GM23338 (cell line): Measurements from ENCODE around the gene IRF3. TPM values are rescaled to one million over a fixed set of nuclear protein-coding genes. Genes with fewer than 3 reads are reported as not detected.

Source experiments
- ATAC-seq: fragments of 200-7000 bp; cut with Tn5 transposase; 3 replicates; pipeline ENCODE4 v1.9.1; 2020
- DNase-seq: peaks from one replicate; pipeline ENCODE4 v3.0.0-alpha.2; 2015; ENCODE audit warnings: low spot score
- H2AFZ ChIP-seq: fragments of 200-600 bp; sonication (generic); 2 replicates; pipeline ENCODE4 v1.8.0; 2016; ENCODE audit warnings: antibody characterized with exemption, mild to moderate bottlenecking, moderate library complexity
- H3F3A ChIP-seq: fragments of 200-600 bp; sonication (generic); replicated peaks from 2 replicates; pipeline ENCODE4 v1.8.0; 2017; ENCODE audit warnings: antibody characterized with exemption, mixed run types, low read depth
- H3K27ac ChIP-seq: fragments of 200-600 bp; sonication (generic); 2 replicates; pipeline ENCODE4 v1.6.1; 2016; ENCODE audit warnings: low read depth
- H3K27me3 ChIP-seq: fragments of 200-600 bp; sonication (generic); 2 replicates; pipeline ENCODE4 v1.8.0; 2016; ENCODE audit warnings: mild to moderate bottlenecking, mixed run types, moderate library complexity; ENCODE audit not compliant: insufficient read depth
- H3K36me3 ChIP-seq: fragments of 200-600 bp; sonication (generic); 2 replicates; pipeline ENCODE4 v1.8.0; 2016; ENCODE audit warnings: mild to moderate bottlenecking; ENCODE audit not compliant: insufficient read depth
- H3K4me1 ChIP-seq: fragments of 200-600 bp; sonication (generic); 2 replicates; pipeline ENCODE4 v1.8.0; 2016; ENCODE audit warnings: mild to moderate bottlenecking, moderate library complexity; ENCODE audit not compliant: insufficient read depth
- H3K4me2 ChIP-seq: fragments of 200-600 bp; sonication (generic); 2 replicates; pipeline ENCODE4 v1.7.1; 2017; ENCODE audit warnings: mixed run types
- H3K4me3 ChIP-seq: fragments of 200-600 bp; sonication (generic); 2 replicates; pipeline ENCODE4 v1.6.1; 2016; ENCODE audit warnings: mixed run types
- H3K79me2 ChIP-seq: fragments of 200-600 bp; sonication (generic); replicated peaks from 2 replicates; pipeline ENCODE4 v1.8.0; 2017; ENCODE audit warnings: mild to moderate bottlenecking; ENCODE audit not compliant: insufficient read depth
- H3K9me2 ChIP-seq: fragments of 200-600 bp; sonication (generic); 2 replicates; pipeline ENCODE4 v1.8.0; 2017; ENCODE audit not compliant: insufficient read depth
- H4K20me1 ChIP-seq: fragments of 200-600 bp; sonication (generic); replicated peaks from 2 replicates; pipeline ENCODE4 v1.8.0; 2017; ENCODE audit warnings: mild to moderate bottlenecking; ENCODE audit not compliant: insufficient read depth
- H3K27ac Mint-ChIP-seq: 2 replicates; pipeline ENCODE4 v1.8.0; 2020; ENCODE audit warnings: inconsistent platforms, mild to moderate bottlenecking, moderate library complexity, mixed read lengths
- H3K27me3 Mint-ChIP-seq: 3 replicates; pipeline ENCODE4 v1.8.0; 2022; ENCODE audit warnings: low read depth, mild to moderate bottlenecking, moderate library complexity, mixed read lengths, inconsistent platforms; ENCODE audit not compliant: insufficient read depth, poor library complexity
- H3K36me3 Mint-ChIP-seq: 3 replicates; pipeline ENCODE4 v1.8.0; 2021; ENCODE audit warnings: low read depth, mild to moderate bottlenecking, inconsistent platforms, moderate library complexity, mixed read lengths
- H3K4me1 Mint-ChIP-seq: 3 replicates; pipeline ENCODE4 v1.8.0; 2020; ENCODE audit warnings: mild to moderate bottlenecking, inconsistent platforms, mixed read lengths
- H3K4me3 Mint-ChIP-seq: 3 replicates; pipeline ENCODE4 v1.8.0; 2021; ENCODE audit warnings: moderate library complexity, mild to moderate bottlenecking, inconsistent platforms, mixed read lengths
- H3K9me3 Mint-ChIP-seq: 3 replicates; pipeline ENCODE4 v1.8.0; 2020; ENCODE audit warnings: moderate library complexity, mild to moderate bottlenecking, inconsistent platforms, mixed read lengths
- CREB1 ChIP-seq: fragments of 250-450 bp; sonication (Bioruptor Pico); IDR thresholded peaks from 2 replicates; pipeline ENCODE4 v1.5.0; 2020; ENCODE audit warnings: low read depth, mild to moderate bottlenecking, moderate library complexity
- CTCF ChIP-seq, 2 experiments: fragments of 200-600 bp in 1 of 2; sonication (generic) in 1 of 2; conservative IDR thresholded peaks; 2 replicates each; pipeline versions ENCODE4 v1.5.1 to v1.6.1; 2016 to 2017; ENCODE audit warnings: antibody characterized with exemption in 2 of 2, low read depth in 2 of 2, mild to moderate bottlenecking in 2 of 2, moderate library complexity in 1 of 2
- EZH2 ChIP-seq: fragments of 200-600 bp; sonication (generic); IDR thresholded peaks from one replicate; pipeline ENCODE4 v1.8.0; 2017; ENCODE audit warnings: antibody characterized with exemption, mild to moderate bottlenecking, low read depth; ENCODE audit not compliant: unreplicated experiment
- EZH2phosphoT487 ChIP-seq: fragments of 200-600 bp; sonication (generic); IDR thresholded peaks from one replicate; pipeline ENCODE4 v1.8.1; 2018; ENCODE audit warnings: antibody characterized with exemption; ENCODE audit not compliant: unreplicated experiment
- JUNB ChIP-seq: IDR thresholded peaks from one replicate; pipeline ENCODE4 v1.6.1; 2016; ENCODE audit warnings: antibody characterized with exemption; ENCODE audit not compliant: unreplicated experiment
- NANOG ChIP-seq: IDR thresholded peaks from 2 replicates; pipeline ENCODE4 v1.6.1; 2016; ENCODE audit warnings: antibody characterized with exemption, borderline replicate concordance
- POLR2AphosphoS5 ChIP-seq: IDR thresholded peaks from 2 replicates; pipeline ENCODE4 v1.6.1; 2016; ENCODE audit warnings: antibody characterized with exemption, low read depth
- REST ChIP-seq: IDR thresholded peaks from one replicate; pipeline ENCODE4 v1.6.1; 2018; ENCODE audit warnings: antibody characterized with exemption; ENCODE audit not compliant: unreplicated experiment
- STAT1 ChIP-seq: IDR thresholded peaks from one replicate; pipeline ENCODE4 v1.6.1; 2016; ENCODE audit warnings: antibody characterized with exemption; ENCODE audit not compliant: unreplicated experiment
- ZNF114 ChIP-seq: fragments of 250-450 bp; sonication (Bioruptor Pico); IDR thresholded peaks from 2 replicates; pipeline ENCODE4 v1.5.0; 2020; ENCODE audit warnings: mild to moderate bottlenecking, moderate library complexity
- ZNF331 ChIP-seq: fragments of 250-450 bp; sonication (Bioruptor Pico); IDR thresholded peaks from 2 replicates; pipeline ENCODE4 v1.5.0; 2020; ENCODE audit warnings: low read depth, mild to moderate bottlenecking, moderate library complexity
- polyA plus RNA-seq: library from polyadenylated mRNA; unstranded; fragments of >200 nt; fragmentation: Nextera tagmentation; extraction: Ambion mirVana; gene quantifications from 2 replicates; pipeline ENCODE4 v1.2.1, GENCODE V29; 2016
- total RNA-seq: library from RNA; depleted of rRNA; stranded (reverse); fragments of >200 nt; shearing (Covaris generic); gene quantifications from 2 replicates; pipeline ENCODE4 v1.2.3, GENCODE V29; 2014

The IRF3 gene
- total and polyA plus RNA-seq, 2 experiments from 2014 or later = 57.4 to 164 TPM

DNA sequence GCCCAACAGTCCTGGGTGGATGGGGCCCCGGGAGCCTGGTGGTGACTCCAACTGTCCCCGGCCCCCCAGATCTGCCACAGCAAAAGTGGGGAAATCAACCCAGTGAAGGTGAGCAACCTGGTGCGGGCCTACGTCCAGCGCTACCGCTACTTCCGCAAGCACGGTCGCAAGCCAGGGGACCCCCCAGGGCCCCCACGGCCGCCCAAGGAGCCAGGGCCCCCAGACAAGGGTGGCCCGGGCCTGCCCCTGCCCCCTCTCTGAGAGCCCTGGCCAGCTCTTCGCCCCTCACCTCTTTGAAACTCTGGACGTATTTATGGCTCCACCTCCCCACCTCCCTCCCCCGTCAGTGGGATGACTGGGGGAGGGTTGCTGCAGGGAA is 7.5 kb downstream of the IRF3 start (continued):
- TF ChIP-seq CTCF (conservative IDR thresholded peaks at IDR 0.05; ENCODE audit: low read depth in 2 of 2) (no peak), STAT1 (no peak), CREB1 (no peak), ZNF114 (CRISPR knock-in tag) (no peak), NANOG (no peak)

DNA sequence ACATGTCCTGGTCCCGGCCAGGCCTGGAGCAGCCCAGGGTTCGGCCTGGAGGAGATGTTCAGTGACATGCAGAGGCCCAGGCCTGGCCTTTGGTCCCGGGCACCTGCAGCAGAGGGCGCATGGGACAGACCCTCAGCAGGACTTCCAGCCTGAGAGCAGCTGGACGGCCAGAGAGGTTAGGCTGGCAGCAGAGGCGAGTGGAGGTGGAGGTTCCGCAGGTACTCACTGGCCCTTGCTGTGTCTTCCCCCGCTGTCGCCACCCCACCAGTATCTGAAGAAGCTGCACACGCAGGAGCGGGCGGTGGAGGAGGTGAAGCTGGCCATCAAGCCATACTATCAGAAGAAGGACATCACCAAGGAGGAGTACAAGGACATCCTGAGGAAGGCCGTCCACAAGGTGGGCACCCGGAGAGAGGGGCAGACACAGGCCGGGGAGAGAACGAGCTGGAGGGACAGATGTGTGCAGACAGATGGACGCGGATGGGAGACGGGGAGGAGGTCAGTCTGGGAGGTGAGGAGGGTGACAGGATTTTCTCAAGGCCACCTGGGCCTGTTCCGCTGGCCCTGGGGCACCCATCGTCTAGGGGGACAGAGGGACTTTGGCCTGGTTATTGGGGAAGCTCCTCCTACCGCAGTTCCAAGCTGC is 8.0 kb downstream of the IRF3 start:
- peaks cover 7% of the 10 kb centered on the region for H4K20me1 ChIP-seq
- H3K4me3 ChIP-seq = no peak overlapping the region
- Mint-ChIP-seq H3K9me3 (peaks cover 19% of the 10 kb centered on the region), H3K36me3 (peaks cover 90% of the 10 kb centered on the region), H3K27ac (peak overlapping the region; percentile 24; the same call in 1 of the 2 replicates), H3K4me3 (no peak overlapping the region; the same call in 2 of the 3 replicates), H3K4me1 (peaks cover 8% of the 10 kb centered on the region), H3K27me3 (peaks cover 19% of the 10 kb centered on the region)
- H3F3A ChIP-seq = peaks cover 9% of the 10 kb centered on the region; the same call in 1 of the 2 replicates
- TF ChIP-seq JUNB (no peak), EZH2phosphoT487 (no peak)
- no peaks in the 10 kb centered on the region for H3K27me3 ChIP-seq
- H3K79me2 ChIP-seq = no peaks in the 10 kb centered on the region
- H3K27ac ChIP-seq = no peak overlapping the region
- ATAC-seq (no peak), DNase-seq (no peak)
- peaks cover 22% of the 10 kb centered on the region for H3K36me3 ChIP-seq
- H3K9me2 ChIP-seq = no peaks in the 10 kb centered on the region
- H3K4me2 ChIP-seq = no peak overlapping the region
- no peak overlapping the region for H2AFZ ChIP-seq
- no peaks in the 10 kb centered on the region for H3K4me1 ChIP-seq

DNA sequence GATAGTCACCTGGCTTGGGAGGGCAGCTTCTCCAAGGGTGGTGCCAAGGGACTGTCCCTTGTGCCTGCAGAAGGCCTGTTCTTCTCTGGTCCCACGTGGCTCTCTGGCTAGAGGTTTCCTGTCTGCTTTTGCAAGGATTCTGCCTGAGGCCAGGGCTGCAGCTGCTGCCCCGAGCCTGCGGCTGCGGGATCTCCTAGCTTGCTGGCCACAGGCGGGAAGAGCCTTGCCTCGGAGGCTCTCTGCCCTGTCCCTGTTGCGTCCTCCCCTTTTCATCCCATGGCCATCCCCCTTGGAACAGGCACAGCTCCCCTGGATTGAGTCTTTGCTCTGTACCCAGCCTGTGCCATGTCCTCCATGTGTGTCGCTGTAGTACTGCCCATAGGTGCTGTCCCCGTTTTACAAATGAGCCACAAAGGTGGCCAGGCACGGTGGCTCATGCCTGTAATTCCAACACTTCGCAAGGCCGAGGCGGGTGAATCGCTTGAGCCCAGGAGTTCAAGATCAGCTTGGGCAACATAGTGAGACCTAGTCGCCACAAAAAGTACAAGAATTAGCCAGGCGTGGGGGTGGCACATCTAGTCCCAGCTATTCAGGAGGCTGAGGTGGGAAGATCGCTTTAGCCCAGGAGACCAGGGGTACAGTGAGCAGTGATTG is 9.1 kb downstream of the IRF3 start:
- H3K4me1 Mint-ChIP-seq = peaks cover 8% of the 10 kb centered on the region
- no peak overlapping the region; the same call in 2 of the 3 replicates for H3K4me3 Mint-ChIP-seq
- Histone ChIP-seq H3K4me3 (no peak overlapping the region), H3K36me3 (peaks cover 17% of the 10 kb centered on the region), H3K4me2 (no peak overlapping the region), H3K27ac (no peak overlapping the region), H4K20me1 (peaks cover 6% of the 10 kb centered on the region), H3K79me2 (no peaks in the 10 kb centered on the region), H3K27me3 (no peaks in the 10 kb centered on the region), H3F3A (peaks cover 9% of the 10 kb centered on the region; the same call in 1 of the 2 replicates), H3K9me2 (no peaks in the 10 kb centered on the region), H3K4me1 (no peaks in the 10 kb centered on the region), H2AFZ (no peak overlapping the region)
- peaks cover 19% of the 10 kb centered on the region for H3K27me3 Mint-ChIP-seq
- H3K27ac Mint-ChIP-seq = peak overlapping the region; percentile 86; the same call in 1 of the 2 replicates
- DNase-seq = no peak
- no peak for ATAC-seq
- TF ChIP-seq EZH2phosphoT487 = no peak
- TF ChIP-seq ZNF331 (CRISPR knock-in tag) = no peak
- no peak for TF ChIP-seq POLR2AphosphoS5
- TF ChIP-seq EZH2 = no peak
- TF ChIP-seq ZNF114 (CRISPR knock-in tag) = no peak
- TF ChIP-seq REST = no peak
- H3K36me3 Mint-ChIP-seq = peaks cover 81% of the 10 kb centered on the region
- peaks cover 19% of the 10 kb centered on the region for H3K9me3 Mint-ChIP-seq
